Measurements from ENCODE around the gene ATP5F1B.

DNA sequence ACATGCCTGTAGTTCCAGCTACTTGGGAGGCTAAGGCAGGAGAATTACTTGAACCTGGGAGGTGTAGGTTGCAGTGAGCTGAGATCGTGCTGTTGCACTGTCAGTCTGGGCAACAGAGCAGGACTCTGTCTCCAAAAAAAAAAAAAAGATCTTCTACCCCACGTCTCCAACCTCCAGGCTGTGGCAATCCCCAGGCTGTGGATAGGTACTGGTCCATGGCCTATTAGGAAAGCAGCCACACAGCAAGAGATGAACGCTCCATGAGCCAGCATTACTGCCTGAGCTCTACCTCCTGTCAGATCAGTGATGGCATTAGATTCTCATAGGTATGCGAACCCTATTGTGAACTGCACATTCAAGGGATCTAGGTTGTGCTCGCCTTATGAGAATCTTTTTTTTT is 48.4 kb upstream of the ATP5F1B start:
- TF ChIP-seq, protein P1, sequence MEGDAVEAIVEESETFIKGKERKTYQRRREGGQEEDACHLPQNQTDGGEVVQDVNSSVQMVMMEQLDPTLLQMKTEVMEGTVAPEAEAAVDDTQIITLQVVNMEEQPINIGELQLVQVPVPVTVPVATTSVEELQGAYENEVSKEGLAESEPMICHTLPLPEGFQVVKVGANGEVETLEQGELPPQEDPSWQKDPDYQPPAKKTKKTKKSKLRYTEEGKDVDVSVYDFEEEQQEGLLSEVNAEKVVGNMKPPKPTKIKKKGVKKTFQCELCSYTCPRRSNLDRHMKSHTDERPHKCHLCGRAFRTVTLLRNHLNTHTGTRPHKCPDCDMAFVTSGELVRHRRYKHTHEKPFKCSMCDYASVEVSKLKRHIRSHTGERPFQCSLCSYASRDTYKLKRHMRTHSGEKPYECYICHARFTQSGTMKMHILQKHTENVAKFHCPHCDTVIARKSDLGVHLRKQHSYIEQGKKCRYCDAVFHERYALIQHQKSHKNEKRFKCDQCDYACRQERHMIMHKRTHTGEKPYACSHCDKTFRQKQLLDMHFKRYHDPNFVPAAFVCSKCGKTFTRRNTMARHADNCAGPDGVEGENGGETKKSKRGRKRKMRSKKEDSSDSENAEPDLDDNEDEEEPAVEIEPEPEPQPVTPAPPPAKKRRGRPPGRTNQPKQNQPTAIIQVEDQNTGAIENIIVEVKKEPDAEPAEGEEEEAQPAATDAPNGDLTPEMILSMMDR (IDR thresholded peaks at IDR 0.05): no peak
- no peak for TF ChIP-seq POLR2A (IDR thresholded peaks at IDR 0.05)
